Duodenal mucosa (tissue), 2 donors: ENCODE measurements around the gene TFCP2.

Experiments
- H3K27ac ChIP-seq: one replicate; pipeline ENCODE4 v1.7.0; 2013; ENCODE audit warnings: low read depth, low read length
- H3K27me3 ChIP-seq, 2 donors: one replicate each; pipeline ENCODE4 v1.7.0; 2013; ENCODE audit warnings: low read length in 2 of 2, control low read depth in 1 of 2; ENCODE audit not compliant: insufficient read depth in 2 of 2, control insufficient read depth in 1 of 2
- H3K36me3 ChIP-seq, 2 donors: one replicate each; pipeline ENCODE4 v1.7.0; 2013; ENCODE audit warnings: low read length in 2 of 2, control low read depth in 1 of 2; ENCODE audit not compliant: insufficient read depth in 2 of 2, control insufficient read depth in 1 of 2
- H3K4me1 ChIP-seq, 2 donors: one replicate each; pipeline ENCODE4 v1.7.0; 2013; ENCODE audit warnings: low read length in 2 of 2, control low read depth in 1 of 2; ENCODE audit not compliant: insufficient read depth in 2 of 2, control insufficient read depth in 1 of 2
- H3K4me3 ChIP-seq, 2 donors: one replicate each; pipeline ENCODE4 v1.7.0; 2013; ENCODE audit warnings: low read length in 2 of 2, low read depth in 1 of 2
- H3K9ac ChIP-seq, 2 donors: one replicate each; pipeline ENCODE4 v1.7.0; 2013; ENCODE audit warnings: low read length in 2 of 2, low read depth in 1 of 2
- H3K9me3 ChIP-seq, 2 donors: one replicate each; pipeline ENCODE4 v1.7.0; 2013; ENCODE audit warnings: low read length in 2 of 2, control low read depth in 1 of 2; ENCODE audit not compliant: control insufficient read depth in 1 of 2

The TFCP2 gene

GRCh38 chr12:51210690-51211395, 37.9 kb upstream of the TFCP2 start:
- Histone ChIP-seq H3K9me3 (no peaks in the 10 kb centered on the region), H3K4me3 (no peak overlapping the region), H3K27ac (no peak overlapping the region), H3K9ac (no peak overlapping the region), H3K36me3 (no peaks in the 10 kb centered on the region), H3K27me3 (no peaks in the 10 kb centered on the region), H3K4me1 (no peaks in the 10 kb centered on the region)

- no peak overlapping the region for H3K9ac ChIP-seq
- no peak overlapping the region for H3K27ac ChIP-seq
- no peaks in the 10 kb centered on the region for H3K36me3 ChIP-seq
- H3K27me3 ChIP-seq, result no peaks in the 10 kb centered on the region
- no peaks in the 10 kb centered on the region for H3K9me3 ChIP-seq
- no peaks in the 10 kb centered on the region for H3K4me1 ChIP-seq
- H3K4me3 ChIP-seq, result no peak overlapping the region
These were observed 36.3 kb upstream of the TFCP2 start for GRCh38 chr12:51209259-51209658.

GRCh38 chr12:51208016-51208660, 35.2 kb upstream of the TFCP2 start:
- Histone ChIP-seq H3K9ac (no peak overlapping the region), H3K4me3 (no peak overlapping the region), H3K36me3 (no peaks in the 10 kb centered on the region), H3K27me3 (no peaks in the 10 kb centered on the region), H3K4me1 (no peaks in the 10 kb centered on the region), H3K27ac (no peak overlapping the region), H3K9me3 (no peaks in the 10 kb centered on the region)

- no peaks in the 10 kb centered on the region for H3K9me3 ChIP-seq
- no peak overlapping the region for H3K4me3 ChIP-seq
- no peaks in the 10 kb centered on the region for H3K36me3 ChIP-seq
- no peak overlapping the region for H3K9ac ChIP-seq
- no peaks in the 10 kb centered on the region for H3K4me1 ChIP-seq
- no peak overlapping the region for H3K27ac ChIP-seq
- no peaks in the 10 kb centered on the region for H3K27me3 ChIP-seq
These were observed 32.4 kb upstream of the TFCP2 start for GRCh38 chr12:51205350-51205749.

GRCh38 chr12:51202718-51203117, 29.8 kb upstream of the TFCP2 start:
- H3K4me1 ChIP-seq, result no peaks in the 10 kb centered on the region
- no peaks in the 10 kb centered on the region for H3K36me3 ChIP-seq
- H3K9ac ChIP-seq, result no peak overlapping the region
- no peak overlapping the region for H3K27ac ChIP-seq
- H3K9me3 ChIP-seq, result no peaks in the 10 kb centered on the region
- no peaks in the 10 kb centered on the region for H3K27me3 ChIP-seq
- no peak overlapping the region for H3K4me3 ChIP-seq

GRCh38 chr12:51200806-51201205, 27.9 kb upstream of the TFCP2 start:
- Histone ChIP-seq H3K27me3 (no peaks in the 10 kb centered on the region), H3K4me3 (no peak overlapping the region), H3K9ac (no peak overlapping the region), H3K9me3 (no peaks in the 10 kb centered on the region), H3K36me3 (no peaks in the 10 kb centered on the region), H3K27ac (no peak overlapping the region), H3K4me1 (no peaks in the 10 kb centered on the region)

GRCh38 chr12:51200156-51200555, 27.2 kb upstream of the TFCP2 start:
- H3K9ac ChIP-seq, result no peak overlapping the region
- H3K9me3 ChIP-seq, result no peaks in the 10 kb centered on the region
- H3K27ac ChIP-seq, result no peak overlapping the region
- H3K36me3 ChIP-seq, result no peaks in the 10 kb centered on the region
- H3K4me1 ChIP-seq, result no peaks in the 10 kb centered on the region
- H3K27me3 ChIP-seq, result no peaks in the 10 kb centered on the region
- no peak overlapping the region for H3K4me3 ChIP-seq

- Histone ChIP-seq H3K9ac (no peak overlapping the region), H3K9me3 (no peaks in the 10 kb centered on the region), H3K4me1 (no peaks in the 10 kb centered on the region), H3K27me3 (no peaks in the 10 kb centered on the region), H3K36me3 (no peaks in the 10 kb centered on the region), H3K4me3 (no peak overlapping the region), H3K27ac (no peak overlapping the region)
These were observed 26.5 kb upstream of the TFCP2 start for GRCh38 chr12:51199366-51199945.

GRCh38 chr12:51198568-51199365, 25.8 kb upstream of the TFCP2 start:
- Histone ChIP-seq H3K4me3 (no peak overlapping the region), H3K27me3 (no peaks in the 10 kb centered on the region), H3K9me3 (no peaks in the 10 kb centered on the region), H3K4me1 (no peaks in the 10 kb centered on the region), H3K27ac (no peak overlapping the region), H3K36me3 (no peaks in the 10 kb centered on the region), H3K9ac (no peak overlapping the region)
